Stimulated activated CD8-positive, alpha-beta memory T cell treated with anti-CD3 and anti-CD28 coated beads, Interleukin-15, amount 100 ng/mL, for 24 hours (primary cell): ENCODE data around the gene PDE6B.
"Not testable (repeated sequence)": the region's sequence is repeated elsewhere in the genome, so short reads cannot be mapped to it uniquely, and the experiment has no call there.

Experiments used
- DNase-seq: peaks from one replicate; pipeline ENCODE4 v3.0.0-alpha.2; 2020; ENCODE audit warnings: low read depth

The PDE6B gene

DNA sequence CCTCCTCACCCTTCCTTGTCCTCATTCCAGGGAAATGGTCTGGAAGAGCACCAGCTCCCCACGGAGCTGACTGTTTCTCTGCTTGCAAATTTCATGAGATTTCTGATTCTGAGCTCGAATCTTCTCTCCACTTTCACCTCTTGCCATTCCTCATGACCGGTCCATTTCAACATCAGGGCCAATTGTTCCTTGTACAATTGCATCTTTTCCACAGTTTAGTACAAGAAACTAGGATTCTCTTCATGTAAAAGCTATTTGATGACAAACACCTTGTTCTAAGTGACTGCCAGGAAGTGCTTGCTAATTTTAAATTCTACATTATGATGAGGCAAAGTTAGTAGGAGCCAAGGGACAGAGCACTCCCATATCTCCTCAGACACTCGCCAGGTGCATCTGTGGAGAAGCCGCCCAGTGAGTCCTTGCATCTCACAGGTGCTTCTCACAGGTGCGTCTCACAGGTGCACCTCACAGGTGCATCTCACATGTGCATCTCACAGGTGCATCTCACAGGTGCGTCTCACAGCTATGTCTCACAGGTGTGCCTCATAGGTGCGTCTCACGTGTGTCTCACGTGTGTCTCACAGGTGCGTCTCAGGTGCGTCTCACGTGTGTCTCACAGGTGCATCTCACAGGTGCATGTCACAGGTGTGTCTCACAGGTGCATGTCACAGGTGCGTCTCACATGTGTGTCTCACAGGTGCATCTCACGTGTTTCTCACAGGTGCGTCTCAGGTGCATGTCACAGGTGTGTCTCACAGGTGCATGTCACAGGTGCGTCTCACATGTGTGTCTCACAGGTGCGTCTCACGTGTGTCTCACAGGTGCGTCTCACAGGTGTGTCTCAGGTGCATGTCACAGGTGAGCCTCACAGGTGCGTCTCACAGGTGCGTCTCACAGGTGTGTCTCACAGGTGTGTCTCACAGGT is 3.0 kb upstream of the PDE6B start:
- no peak for DNase-seq

GRCh38 chr4:622996-623913 is 2.1 kb upstream of the PDE6B start:
- DNase-seq: no peak

GRCh38 chr4:623914-624566 is 1.3 kb upstream of the PDE6B start:
- DNase-seq: no peak

DNA sequence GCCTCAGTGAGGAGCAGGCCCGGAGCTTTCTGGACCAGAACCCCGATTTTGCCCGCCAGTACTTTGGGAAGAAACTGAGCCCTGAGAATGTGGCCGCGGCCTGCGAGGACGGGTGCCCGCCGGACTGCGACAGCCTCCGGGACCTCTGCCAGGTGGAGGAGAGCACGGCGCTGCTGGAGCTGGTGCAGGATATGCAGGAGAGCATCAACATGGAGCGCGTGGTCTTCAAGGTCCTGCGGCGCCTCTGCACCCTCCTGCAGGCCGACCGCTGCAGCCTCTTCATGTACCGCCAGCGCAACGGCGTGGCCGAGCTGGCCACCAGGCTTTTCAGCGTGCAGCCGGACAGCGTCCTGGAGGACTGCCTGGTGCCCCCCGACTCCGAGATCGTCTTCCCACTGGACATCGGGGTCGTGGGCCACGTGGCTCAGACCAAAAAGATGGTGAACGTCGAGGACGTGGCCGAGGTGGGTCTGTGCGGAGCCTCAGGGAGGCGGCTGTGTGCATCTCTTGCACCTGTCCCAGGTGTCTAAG is 323 bp downstream of the PDE6B start:
- DNase-seq: no peak

DNA sequence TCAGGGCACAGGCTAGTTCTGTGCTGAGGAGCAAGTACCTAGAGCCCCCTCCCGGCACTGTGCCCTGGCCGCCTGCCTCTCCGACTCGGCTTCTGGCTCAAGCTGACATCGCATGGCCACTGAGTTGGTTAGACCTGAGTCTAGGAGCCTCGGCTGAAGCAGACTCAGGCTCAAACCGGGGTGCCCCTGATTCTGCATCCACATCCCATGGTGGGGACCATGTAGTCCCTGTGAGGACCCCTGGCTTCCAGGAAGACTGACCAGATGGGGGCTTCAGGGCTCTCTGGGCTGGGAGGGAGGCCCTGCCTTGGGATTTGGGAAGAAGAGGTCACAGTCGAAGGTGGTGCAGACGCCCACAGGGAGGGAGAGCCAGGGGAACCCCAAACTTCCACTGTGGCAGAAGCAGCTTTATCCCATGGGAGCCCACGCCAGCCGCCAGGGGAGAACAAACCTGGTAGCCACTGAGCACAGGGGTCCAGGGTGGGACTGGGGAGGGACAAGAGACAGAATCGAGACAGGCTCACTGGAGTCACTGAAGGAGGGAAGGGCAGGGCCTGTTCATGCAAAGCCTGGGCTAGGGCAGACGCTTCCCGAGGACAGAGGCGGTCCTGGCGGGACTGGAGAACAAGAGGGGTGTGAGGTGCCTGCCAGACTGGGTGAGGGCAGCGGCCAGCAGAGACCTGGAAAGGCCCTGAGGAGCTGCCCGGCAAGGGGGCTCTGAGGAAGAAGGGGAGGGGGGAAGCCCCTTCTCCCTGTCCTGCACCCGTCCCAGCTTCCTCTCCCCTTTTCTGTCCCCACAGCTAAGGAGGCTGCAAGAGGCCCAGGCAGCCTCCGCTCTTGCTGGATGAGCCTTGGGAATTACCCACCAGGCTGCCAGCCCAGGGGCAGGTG is 1.1 kb downstream of the PDE6B start:
- no peak for DNase-seq

DNA sequence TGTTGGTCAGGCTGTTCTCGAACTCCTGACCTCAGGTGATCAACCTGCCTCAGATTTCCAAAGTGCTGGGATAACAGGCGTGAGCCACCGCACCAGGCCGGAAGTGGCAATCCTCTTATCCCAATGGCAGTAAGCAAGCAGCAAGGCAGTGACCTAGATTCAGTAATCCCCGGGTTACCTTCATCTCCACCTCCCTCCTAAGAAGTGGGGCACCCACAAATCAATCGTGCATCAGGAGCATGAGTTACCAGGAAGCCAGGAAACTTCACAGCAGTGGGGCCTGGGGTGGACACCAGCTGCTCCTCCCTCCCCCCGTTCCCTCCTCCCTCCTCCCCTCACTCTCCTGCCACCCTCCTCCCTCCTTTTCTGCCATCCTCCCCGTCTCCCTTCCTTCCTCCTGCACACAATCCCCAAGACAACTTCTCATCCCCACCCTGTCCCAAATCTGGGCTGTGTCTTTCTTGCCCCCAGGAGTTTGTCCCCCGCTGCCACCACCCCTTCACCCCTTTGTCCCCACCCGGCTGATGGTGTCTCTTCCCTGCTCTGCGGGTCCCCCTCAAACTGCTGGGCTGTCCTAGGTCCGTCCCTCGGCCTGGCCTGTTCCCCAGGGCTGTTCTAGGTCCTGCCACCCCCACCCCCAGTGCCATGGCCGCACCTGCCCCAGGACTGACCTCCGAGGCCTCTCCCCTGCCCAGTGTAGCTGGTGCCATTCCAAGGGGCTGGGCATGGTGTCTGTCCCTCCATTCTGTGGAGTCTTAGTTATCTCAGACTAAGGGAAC is 2.2 kb downstream of the PDE6B start:
- DNase-seq: no peak

GRCh38 chr4:628311-628741 is 3.0 kb downstream of the PDE6B start:
- DNase-seq: no peak

DNA sequence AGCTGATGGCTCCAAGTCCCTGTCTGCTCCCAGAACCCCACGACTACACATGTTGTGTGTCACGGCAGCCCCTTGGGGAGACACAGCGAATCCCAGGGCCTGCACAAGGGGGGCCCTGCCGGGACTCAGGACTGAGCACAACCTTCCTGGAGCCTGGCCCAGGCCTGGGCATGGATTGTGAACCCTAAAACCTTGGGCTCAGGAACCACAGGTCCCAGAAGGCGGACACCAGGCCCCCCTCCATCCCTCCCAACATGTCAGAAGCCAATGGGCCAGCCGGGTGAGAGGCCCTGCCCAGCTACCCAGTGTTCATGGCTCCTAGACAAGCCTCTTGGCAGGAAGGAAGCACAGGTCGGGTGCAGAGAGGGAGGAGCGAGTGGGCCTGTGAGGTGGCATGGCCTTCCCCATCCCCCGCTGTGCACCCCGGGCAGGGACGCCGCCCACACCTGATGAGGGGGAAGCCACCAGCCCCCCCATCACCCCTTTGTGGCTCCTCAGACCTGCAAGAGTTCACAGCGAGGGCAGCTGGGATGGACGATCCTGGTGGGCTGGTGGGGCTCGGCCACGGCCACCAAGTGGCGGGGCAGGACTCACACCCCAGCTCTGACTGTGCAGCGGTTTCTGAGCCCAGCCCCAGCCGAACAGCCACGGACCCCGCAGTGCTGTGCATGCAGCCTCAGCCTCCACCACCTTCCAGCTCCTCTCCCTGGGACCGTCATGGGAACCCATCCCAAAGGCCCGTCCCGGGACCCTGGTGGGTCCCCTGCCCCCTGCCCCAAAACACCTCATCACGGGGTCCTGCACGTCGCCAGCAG is 3.7 kb downstream of the PDE6B start:
- no peak for DNase-seq

DNA sequence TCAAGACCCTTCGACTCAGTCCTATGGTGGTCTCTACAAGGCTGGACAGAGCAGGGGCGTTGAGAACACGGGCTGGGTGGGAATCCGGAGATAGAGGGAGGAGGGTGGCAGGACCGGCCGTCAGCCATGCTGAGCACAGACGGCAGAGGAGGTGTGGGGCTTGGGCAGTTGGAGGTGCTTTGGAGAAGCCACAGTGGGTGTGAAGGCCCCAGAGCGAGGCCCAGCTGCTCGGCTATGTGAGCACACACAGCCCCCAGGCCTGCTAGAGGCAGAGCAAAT is 4.2 kb downstream of the PDE6B start:
- no peak for DNase-seq

DNA sequence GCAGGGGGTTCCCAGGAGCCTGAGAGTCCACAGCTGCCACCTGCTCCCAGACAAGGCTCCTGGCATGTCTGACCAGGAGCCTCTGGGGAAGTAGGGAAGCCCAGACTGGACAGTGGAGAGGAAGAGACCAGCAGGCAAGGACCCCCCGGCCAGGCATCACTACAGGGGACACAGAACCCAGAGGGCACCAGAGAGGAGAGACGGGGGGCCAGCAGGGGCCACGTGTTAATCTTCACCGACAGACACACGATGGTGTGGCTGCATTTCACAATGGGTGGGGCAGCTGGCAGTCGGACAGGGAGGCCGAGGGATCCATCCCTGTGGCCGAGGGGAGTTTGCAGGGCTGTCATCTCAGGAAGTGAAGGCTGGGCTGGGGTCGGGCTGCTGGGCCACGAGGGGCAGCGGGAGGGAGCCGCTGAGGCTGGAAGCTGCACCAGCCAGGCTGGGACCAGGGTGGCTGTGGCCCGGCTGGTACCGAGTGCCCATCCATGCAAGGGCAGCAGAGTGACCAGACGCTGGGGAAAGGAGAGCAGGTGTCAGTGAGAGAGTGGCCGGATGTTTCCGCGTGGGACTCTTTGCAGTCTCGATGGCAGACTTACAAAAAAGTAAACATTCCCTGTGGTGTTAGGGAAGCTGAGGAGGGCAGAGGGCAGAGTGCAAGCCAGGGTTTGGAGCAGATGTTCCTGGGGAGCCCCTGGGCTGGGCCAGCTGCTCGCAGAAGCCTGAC is 4.7 kb downstream of the PDE6B start:
- DNase-seq: no peak

GRCh38 chr4:630656-631055 is 5.3 kb downstream of the PDE6B start:
- no peak for DNase-seq

DNA sequence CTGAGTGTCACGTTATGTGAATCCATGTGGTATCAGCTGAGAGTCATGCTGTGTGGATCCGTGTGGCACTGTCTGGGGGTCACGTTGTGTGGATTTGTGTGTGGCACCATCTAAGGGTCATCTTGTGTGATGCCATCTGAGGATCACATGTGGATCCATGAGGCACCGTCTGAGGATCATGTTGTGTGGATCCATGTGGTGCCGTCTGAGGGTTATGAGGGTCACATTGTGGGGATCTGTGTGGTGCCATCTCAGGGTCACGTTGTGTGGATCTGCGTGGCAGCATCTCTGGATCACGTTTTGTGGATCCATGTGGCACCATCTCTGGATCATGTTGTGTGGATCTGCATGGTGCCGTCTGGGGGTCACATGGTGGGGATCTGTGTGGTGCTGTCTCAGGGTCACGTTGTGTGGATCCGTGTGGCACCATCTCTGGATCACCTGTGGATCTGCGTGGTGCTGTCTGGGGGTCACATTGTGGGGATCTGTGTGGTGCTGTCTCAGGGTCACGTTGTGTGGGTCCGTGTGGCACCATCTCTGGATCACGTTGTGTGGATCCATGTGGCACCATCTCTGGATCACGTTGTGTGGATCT is 6.9 kb downstream of the PDE6B start:
- no peak for DNase-seq

- DNase-seq: no peak
These were observed 7.6 kb downstream of the PDE6B start for GRCh38 chr4:632926-633325.

DNA sequence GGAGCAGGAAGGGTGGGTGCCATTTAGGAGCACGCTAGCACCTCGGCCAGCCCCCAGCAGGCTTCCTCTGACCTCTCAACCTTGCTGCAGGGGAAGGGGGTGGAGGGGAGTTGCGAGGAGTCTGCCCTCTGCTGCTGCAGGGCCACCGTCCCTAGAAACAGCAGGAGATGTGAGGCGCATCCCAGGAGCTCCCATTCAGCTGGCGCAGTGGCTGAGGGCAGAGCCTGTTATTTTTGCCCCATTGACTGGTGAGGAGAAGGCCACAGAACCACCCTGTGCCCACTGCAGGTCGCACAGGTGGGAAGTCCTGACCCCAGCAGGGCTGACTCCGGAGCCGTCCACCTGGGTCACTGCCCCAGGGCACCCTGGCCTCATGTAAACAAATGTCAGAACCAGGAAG is 8.0 kb downstream of the PDE6B start:
- DNase-seq: no peak

- DNase-seq: no peak
These were observed 8.7 kb downstream of the PDE6B start for GRCh38 chr4:633976-634598.

- no peak for DNase-seq
These were observed 9.2 kb downstream of the PDE6B start for GRCh38 chr4:634599-634985.

DNA sequence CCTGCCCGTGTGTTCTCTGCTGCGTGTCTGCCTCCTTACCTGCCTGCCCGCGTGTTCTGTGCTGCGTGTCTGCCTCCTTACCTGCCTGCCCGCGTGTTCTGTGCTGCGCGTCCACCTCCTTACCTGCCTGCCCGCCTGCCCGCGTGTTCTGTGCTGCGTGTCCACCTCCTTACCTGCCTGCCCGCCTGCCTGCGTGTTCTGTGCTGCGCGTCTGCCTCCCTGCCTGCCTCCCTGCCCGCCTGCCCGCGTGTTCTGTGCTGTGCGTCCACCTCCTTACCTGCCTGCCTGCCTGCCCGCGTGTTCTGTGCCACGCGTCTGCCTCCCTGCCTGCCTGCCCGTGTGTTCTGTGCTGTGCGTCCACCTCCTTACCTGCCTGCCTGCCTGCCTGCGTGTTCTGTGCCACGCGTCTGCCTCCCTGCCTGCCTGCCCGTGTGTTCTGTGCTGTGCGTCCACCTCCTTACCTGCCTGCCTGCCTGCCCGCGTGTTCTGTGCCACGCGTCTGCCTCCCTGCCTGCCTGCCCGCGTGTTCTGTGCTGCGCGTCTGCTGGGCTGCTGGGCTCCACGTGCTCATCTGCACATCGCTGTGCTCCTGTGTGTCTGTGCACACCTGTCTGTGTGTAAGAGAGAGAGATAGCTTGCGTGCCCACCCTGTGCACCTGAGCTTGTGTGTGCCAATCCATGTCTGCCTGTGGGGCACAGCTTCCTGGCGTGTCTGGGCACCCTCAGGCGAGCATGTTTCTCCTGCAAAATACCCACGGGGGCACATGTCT is 9.9 kb downstream of the PDE6B start:
- not testable (repeated sequence) for DNase-seq
